Embryonic facial prominence (tissue), 1 donor: ENCODE results near the gene ELOVL6.
"Not testable (repeated sequence)": the region's sequence is repeated elsewhere in the genome, so short reads cannot be mapped to it uniquely, and the experiment has no call there.

Source experiments
- DNase-seq: peaks from one replicate; pipeline ENCODE4 v3.0.0-alpha.2; 2016; ENCODE audit errors: extremely low spot score

Gene ELOVL6

DNA sequence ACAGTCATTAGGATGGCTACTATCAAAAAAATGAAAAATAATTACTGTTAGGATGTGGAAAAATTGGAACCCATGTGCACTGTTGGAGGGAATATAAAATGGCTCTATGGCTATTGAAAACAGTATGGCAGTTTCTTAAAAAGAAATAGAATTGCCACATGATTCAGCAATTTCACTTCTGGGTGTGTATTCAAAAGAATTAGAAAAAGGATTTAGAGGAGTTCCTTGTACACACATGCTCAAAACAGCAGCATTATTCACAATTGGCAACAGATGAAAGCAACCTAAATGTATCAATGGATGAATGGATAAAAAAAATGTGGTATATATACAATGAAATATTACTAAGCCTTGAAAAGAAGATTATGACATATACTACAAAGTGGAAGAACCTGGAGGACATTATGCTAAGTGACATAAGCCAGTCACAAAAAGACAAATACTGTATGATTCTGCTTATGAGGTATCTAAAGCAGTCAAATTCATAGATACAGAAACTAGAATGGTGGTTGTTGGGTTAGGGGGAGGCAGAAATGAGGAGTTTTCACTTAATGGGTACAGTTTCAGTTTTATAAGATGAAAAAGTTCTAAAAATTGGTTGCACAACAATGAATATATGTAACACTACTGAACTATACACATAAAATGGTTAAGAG lies 123.2 kb downstream of the ELOVL6 start:
- no peak for DNase-seq

DNA sequence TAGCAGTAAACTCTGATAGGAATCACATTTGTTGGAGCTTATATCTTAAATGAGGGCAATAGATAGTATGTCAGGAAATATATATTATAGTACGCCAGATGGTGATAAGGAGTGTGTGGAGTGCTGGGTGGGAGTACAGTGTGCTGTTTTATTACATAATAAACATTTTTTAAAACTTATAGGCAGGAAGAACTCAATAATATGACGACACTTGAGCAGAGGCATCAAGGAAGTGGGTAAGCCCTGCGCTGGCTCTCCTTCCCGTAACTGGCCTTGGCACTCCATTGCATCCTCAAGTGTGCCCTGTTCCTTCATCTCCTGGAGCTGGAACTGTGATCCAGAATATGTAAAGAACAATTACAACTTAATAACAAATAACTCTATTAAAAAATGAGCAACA lies 123.8 kb downstream of the ELOVL6 start:
- DNase-seq = no peak

- DNase-seq = no peak
These were observed 125.2 kb downstream of the ELOVL6 start for GRCh38 chr4:110073053-110073845.

DNA sequence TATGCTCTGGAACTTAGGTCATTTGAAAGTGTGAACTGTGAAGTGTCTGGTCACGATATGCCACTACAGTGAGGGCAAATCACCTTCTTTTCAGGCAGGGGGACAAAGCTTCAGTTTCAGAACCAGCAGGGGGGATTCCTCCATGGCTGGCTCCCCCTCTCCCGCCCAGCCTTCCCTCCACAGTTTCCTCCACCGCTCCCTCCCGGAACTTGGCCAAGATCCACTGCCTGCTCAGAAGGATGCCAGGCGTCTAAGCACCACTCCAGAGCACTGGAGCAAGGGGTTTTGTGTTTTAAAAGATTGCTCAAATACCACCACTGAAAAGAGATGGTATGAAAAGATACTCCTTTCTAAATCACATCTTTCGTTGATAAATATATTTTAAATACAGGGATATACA lies 126.9 kb downstream of the ELOVL6 start:
- DNase-seq = no peak

DNA sequence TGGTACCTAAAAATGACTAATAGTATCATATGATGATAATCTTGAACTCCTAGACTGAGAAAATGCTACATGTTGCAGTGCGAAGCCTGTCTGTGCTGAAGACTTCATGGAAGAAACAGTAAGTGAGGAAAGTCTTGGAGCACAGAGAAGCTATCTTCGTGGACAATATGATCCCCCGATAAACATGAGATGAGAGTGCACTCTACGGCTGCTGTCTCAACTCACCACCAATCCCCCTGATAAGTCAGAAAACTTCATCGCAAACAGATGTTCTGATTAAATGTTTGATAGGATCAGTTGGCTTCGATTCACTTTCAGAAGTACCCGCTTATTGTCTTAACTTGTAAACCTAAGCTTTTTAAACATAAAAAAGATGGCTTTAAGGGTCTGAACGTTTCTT lies 130.2 kb downstream of the ELOVL6 start:
- DNase-seq = no peak

- DNase-seq = no peak
These were observed 133.5 kb downstream of the ELOVL6 start for GRCh38 chr4:110064934-110065333.

DNA sequence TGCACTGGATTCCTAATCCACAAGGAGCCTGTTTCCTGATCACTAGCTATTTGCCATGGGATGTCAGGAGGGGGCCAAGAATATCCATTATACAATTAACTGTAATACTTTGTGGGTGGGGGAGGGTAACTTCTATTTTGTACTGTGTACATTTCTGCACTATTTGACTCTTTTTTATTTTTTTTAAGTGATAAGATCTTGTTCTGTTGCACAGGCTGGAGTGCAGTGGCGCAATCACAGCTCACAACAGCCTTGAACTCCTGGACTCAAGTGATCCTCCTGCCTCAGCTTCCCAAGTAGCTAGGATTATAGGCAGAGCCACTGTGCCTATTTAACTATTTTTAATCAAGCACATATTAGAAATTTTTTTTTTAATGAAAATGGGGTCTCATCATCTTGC lies 134.1 kb downstream of the ELOVL6 start:
- no peak for DNase-seq

GRCh38 chr4:110062166-110062565 lies 136.2 kb downstream of the ELOVL6 start:
- no peak for DNase-seq

GRCh38 chr4:110061076-110061475 lies 137.3 kb downstream of the ELOVL6 start:
- DNase-seq = no peak

GRCh38 chr4:110059556-110060191 lies 138.7 kb downstream of the ELOVL6 start:
- no peak for DNase-seq

- no peak for DNase-seq
These were observed 139.7 kb downstream of the ELOVL6 start for GRCh38 chr4:110058677-110059076.

- no peak for DNase-seq
These were observed 143.2 kb downstream of the ELOVL6 start for GRCh38 chr4:110055158-110055768.

DNA sequence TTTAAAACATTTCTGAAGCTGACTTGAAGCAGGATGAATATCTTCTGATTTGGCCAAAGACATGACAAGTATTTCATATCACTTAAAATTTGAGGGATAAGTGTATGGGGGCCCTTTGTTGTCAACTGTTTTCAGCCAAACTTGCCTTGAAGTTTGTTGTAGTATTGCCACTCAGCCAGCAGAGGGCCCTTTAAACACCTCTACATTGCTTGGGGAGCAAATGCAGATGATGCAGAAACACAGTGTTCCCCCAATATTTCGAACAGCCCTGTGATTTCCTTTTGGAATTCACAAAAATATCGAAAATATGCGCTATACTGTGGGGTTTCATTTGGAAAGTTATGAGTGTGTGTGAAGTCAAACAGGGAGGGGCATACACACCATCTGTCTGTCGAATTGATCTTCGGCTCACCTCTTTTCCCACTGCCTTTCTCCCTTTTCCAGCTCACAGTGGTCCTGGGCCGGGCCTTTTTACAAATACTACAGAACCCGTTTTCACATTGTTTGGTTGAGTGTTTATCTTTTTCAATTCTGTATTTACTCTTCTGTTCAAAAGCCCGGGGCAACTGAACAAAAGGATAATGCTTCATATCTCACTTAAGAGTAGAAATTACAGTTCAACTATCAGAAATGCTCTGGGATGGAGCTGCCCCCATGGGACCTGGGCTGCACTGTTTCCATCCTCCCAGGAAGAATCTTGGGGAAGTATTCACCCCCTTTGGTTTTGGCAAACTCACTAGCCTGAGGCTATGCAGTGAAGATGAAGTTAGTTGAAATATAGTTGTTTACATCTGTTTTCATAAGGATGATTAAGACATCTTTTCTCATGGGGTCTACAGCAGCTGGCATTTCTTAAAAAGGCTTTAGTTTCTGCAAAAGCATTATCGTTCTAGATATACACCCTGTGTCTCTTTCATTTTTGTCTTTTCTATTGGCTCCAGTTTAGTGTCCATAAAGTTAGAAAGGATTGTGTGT lies 148.2 kb downstream of the ELOVL6 start:
- no peak for DNase-seq

DNA sequence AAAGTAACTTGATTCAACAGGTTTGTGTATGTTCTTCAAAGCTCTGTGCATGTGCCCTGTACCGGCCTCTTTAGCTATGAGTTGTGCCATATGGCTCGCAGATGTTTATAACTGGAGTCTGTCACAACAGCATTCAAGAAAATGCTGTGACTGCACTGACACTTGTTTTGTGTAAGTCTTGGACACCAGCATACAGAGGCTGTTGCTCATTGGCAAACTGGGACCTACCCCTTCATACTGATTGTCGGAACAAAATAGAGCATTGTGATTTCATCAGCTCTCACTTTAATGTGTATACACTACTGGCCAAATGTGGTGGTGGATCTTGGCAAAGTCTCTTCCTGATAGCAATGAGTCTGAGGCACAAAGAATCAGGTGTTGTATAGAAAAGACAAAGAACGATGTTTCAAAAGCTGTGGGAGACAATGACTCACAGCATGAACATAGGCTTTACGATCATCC lies 151.8 kb downstream of the ELOVL6 start:
- no peak for DNase-seq

DNA sequence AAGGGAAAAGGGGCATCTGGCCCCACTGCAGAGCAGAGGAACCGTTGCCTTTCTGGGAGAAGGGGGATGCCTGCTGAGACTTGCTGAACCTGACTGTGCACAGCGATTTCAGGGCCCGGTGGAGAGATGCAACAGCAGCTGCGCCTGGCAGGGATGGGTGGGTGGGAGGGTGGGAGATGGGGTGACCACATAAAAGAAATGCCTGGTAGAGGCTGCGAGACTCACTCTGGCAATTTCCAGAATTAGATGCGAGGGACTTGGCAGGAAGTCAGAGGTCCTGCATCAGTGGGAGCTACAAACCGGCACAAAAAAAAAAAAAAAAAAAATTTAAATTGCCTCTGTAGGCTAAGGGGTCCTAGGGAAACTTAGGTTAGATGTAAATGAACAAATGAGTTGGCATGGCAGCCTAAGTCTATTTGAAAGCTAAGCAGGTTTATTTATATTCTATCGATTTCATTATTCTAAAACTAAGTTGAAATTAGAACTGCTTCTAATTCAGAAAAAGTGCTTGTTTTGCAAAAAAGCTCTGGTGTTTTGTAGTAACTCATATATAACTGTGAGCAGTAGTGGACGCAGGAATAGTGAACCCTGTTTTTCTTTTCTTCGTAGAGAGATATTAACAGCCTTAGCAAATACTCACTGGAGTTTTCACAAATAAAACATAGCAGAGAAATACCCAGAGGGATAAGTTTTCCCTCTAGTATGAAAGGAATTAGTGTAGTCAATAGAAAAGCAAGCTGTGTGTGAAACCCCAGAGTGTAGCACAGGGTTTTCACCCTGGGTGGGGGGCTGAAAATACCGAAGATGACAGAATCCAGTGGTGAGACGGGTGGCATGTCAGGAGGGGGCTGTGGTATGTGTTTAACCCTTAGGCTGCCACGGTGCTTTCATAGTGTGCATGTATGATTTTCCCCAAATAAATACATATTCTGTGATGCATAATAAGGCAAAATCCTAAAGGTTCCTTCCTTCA lies 155.6 kb downstream of the ELOVL6 start:
- no peak for DNase-seq

DNA sequence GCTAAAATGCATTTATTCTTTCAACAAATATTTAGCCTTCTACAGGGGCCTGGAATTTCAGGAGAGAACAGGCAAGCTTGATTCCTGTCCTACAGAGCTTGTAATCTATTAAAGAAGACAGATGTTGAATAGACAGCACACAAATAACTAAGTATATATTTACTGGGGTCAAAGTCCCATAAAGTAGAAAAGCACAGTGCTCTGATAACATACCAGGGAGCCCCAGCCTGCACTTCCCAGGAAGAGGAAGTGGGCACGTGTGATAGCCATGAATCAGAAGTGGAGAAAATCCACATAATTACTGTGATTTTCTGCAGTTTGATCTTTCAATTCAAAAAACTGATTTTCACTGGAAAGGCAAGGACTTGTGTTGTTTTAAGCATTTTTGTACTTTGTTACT lies 156.7 kb downstream of the ELOVL6 start:
- no peak for DNase-seq

DNA sequence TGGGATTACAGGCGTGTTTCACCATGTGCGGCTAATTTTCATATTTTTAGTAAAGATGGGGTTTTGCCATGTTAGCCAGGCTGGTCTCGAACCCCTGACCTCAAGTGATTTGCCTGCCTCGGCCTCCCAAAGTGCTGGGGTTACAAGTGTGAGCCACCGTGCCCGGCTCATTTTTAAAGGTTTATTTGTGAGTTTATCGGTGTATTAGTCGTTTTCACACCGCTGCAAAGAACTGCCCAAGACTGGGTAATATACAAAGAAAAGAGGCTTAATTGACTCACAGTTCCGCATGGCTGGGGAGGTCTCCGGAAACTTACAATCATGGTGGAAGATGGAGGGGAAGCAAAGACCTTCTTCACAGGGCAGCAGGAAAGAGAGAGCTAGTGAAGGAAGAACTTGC lies 159.3 kb downstream of the ELOVL6 start:
- not testable (repeated sequence) for DNase-seq

DNA sequence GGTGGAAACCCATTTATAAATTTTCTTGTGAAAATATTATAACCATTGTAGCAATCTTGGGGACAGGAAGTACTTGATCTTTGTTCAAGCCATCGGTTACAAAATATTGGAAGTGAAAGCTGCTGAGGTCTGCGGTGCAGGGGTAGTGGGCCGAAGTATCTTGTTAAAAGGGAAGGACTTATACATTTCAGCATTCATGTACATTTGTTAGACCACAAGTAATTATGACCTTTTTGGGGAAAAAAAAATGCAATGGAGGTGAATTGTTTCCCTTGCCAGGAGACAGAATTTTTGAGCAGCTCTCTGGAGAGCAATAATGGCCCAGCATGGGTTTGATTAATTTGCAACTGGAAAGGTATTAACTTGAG lies 164.4 kb downstream of the ELOVL6 start:
- no peak for DNase-seq

DNA sequence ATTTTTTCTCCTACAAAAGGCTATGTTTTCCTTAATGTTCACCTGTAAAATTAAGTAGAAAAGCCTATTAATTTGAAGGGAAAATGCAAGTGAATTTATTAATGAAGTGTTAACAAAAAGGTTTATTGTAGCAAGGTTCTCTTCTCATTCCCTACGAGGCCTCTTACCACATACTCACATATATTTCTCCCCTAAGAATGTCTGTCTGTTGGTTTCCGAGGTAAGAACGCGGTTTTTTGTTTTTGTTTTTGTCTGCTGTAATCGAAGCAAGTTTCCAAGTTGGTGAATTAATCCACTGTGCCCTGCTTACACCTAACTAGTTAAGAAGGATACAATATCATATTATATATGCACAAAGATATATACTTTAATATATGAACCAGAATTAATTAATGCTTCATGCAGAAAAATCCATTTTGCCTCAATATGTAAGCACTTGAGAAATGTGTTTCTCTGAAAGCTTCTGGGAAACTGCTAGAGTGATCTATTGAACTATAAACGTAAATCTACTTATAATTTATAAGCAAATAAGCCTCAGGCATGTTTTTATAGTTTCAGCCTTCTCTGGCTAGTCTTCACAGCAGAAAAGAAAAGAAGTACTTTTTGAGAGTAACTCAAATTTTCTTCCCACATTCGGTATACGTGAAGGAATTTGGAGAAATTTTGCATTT lies 164.9 kb downstream of the ELOVL6 start:
- no peak for DNase-seq

DNA sequence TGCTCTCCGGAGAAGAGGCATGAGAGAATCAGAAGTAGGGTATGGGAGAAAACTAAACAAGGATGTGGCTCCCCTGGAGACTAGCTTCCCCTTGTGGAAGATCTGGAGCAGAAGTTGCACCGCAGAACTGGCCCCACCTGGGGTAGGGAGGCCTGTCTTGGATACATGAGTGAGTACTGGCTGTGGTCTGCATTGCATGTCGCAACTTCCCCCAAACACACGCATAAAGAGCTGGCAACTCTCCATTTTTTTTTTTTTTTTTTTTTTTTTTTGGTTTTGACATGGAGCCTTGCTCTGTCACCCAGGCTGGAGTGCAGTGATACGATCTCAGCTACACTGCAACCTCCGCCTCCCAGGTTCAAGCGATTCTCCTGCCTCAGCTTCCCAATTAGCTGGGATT lies 165.8 kb downstream of the ELOVL6 start:
- DNase-seq = no peak
